HG02852 (cell line): ENCODE measurements around the gene CHRNA4.
"Not testable (repeated sequence)": the region's sequence is repeated elsewhere in the genome, so short reads cannot be mapped to it uniquely, and the experiment has no call there.

Experiments used
- ATAC-seq: cut with Tn5 transposase; IDR thresholded peaks from one replicate; pipeline ENCODE4 v1.9.1; 2021; ENCODE audit warnings: mild to moderate bottlenecking, moderate library complexity; ENCODE audit not compliant: unreplicated experiment

The CHRNA4 gene

DNA sequence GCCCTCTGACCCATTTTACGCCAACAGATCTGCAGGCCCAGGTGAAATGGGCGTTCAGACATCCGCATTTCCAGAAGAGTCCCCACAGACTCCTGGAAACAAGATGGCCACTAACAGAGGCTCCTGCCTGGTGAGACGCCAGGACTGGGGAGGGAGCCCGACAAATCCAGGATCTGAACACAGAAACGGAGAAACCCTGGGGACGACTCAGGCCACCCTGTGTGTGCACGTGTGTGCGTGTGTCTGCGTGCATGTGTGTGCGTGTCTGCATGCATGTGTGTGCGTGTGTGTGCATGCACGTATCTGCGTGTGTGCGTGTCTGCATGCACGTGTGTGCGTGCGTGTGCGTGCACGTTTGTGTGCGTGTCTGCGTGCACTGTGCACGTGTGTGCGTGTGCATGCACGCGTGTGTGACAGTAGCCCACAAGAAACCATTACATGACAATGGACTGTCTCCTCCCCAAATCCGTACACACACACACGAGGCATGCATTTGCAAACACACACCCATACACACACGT, 24.9 kb downstream of the CHRNA4 start:
- no peak for ATAC-seq

DNA sequence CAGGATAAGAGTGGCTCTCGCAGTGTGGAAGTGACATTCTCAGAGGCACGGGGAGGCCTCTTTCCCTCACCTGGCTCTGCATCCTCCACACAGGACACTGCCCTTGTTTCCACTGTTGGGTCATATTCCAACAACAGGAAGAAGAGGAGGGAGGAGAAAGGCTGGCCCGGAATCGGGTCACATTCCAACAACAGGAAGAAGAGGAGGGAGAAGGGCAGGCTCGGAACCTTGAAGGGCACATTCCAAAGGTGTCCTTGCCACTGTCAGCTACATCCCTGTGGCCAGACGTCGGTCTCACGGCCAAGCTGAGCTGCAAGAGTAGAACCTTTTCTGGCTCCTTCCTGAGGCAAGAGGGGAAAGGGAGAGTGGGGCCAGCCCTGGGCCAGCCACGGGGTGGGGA, 25.4 kb downstream of the CHRNA4 start:
- ATAC-seq = no peak

DNA sequence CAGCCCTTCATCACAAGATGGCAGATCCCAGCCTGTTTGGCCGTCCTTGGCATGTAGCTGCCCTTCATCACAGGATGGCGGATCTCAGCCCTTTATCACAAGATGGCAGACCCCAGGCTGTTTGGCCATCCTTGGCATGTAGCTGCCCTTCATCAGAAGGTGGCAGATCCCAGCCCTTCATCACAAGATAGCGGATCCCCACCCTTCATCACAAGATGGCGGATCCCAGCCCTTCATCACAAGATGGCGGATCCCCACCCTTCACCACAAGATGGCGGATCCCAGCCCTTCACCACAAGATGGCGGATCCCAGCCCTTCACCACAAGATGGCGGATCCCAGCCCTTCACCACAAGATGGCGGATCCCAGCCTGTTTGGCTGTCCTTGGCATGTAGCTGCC, 26.1 kb downstream of the CHRNA4 start:
- not testable (repeated sequence) for ATAC-seq

DNA sequence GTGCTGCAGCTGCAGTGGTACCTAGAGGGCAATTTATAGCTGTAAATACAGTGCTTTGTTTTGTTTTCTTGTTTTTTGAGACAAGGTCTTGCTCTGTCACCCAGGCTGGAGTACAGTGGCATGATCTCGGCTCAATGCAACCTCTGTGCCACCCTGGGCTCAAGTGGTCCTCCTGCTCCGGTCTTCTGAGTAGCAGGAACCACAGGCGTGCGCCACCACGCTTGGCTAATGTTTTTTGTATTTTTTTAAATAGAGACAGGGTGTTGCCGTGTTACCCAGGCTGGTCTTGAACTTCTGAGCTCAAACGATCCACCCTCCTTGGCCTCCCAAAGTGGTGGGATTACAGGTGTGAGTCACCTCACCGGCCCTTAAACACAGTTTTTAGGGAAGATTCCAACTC, 26.8 kb downstream of the CHRNA4 start:
- ATAC-seq = no peak

DNA sequence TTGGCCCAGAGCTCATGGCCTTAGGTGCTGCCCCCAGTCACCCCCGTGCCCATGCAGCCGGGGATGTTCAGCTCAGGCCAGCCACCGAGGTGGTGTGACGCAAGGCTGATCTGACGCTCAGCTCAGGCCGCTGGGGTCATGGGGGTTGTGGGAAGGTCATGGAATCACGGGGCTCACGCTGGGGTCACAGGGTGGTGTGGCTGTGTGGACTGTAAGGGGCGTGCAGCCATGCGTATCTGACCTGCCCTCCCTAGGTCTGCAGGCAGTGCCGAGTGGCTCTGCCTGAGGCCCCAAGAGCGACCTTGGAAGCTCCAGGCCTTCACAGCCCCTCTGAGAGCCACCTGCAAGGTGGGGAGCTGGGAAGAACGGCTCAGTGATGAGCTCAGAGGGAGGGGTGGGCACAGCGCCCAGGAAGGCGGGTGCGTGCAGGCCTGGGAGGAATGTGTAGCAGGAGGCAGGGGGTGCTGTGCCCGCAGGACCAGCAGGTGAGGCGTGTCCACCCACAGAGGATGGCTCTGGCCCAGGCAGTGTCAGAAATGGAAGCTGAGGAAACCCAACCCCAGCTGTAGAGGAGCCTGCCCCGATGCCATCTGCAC, 27.8 kb downstream of the CHRNA4 start:
- no peak for ATAC-seq

DNA sequence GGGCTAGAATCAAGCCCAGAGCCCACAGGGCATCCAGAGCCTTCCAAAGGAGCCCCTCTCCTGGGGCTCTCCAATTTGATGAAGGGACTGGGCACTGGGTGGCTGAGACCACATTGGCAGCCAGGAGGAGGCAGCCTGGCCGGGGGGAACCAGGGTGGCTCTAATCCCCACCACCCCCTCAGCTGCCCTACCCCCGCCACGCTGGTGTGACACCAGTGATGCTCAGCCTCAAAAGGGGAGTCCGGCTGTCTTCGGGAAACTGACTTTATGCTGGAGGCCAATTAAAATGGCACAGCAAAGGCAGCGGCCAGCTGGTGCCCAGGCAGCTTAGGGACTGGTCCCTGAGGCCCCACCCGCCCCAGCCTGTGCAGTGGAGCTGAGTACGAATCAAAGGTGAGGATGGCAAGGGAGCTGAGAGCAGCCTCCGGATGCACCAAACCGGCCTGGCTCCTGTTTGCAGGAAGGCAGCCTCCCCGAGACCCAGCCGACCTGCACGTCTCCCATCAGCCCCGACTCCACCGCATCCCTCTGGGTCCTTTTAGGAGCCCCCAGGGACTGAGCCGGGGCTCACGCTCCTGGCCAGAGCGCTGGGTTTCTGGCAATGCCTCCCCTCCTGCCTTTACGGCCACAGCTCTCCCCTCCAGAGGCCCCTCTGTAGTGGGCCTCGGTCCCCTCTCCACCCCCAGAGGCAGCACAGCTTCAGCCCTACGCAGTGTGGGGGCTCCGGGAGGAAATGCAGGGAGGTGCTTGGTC, 28.5 kb downstream of the CHRNA4 start:
- no peak for ATAC-seq

DNA sequence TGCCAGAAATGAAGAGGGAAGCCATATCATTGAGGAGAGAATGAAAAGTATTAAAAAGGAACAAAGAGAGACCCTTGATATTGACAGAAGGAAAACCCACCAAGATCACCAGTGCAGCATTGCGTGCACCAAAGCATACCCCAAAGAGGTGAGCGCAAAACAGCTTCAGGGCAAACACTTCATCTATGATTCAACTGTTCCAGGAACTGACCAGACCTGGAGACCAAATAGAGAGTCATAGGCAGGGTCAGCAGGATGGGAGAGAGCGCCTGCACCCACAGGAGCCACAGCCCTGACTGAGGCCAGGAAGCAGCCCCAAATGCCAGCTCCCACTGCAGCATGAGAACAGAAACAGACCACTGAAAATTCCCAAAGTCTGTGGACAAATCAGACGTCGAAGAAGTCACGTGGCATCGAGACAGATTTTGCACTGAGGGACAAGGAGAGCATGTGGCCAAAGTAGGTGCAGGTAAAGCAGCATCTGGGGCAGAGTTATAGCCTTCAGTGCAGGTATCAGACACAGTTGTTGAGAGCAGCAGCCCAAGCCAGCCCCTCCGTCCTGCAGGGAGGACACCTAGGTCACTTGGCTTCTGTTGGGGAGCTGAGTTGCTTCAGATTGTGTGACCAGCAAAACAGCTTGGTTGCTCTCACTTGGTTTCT, 29.3 kb downstream of the CHRNA4 start:
- no peak for ATAC-seq

DNA sequence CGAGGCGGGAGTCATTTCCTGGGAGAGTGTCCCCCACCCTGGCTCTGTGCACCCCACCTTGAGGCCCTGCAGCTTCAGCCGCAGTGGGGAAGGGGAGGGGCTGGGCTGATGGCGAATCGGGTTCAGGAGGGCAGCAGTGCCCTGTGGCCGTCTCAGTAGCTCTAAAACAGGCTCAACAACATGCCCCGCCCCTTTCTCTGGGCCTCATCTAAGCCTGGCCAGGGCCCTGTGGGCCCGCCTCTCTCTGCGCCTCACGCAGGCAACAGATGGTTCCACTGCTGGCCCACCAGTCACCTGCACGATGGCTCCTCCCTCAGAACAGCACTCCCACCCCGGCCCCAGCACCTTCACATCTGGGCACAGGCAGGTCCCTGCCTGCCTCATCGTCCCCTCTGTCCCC, 30.2 kb downstream of the CHRNA4 start:
- no peak for ATAC-seq

DNA sequence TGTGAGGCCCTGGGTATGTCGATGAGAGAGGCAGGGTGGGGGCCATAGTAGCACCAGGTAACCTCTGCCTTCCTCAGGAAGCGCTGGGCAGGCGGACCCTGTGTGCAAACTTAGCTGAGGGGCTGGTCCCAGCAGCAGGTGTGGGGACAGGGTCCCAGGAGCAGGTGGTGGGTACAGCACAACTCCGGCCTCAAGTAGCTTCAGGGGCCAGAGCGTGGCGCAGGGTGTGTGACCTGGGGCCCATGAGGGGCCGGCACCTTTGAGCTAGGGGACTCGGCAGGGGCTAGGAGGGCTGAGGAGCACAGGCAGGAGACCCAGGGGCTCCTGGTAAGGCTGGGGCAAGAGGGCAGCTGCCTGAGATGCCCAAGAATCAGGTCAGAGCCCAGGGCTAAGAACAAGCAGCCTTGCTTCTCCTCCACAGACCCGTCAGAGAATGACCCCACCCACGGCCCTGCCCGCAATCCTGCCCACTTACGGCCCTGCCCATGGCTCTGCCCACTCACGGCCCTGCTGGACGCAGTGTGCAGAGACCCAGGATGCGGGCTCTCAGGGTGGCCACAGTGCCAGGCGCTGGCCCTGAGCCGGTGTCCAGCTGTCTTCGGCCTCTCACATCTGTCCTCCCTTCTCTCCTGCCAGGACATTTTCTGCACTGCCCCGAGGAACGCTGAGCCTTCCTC, 30.9 kb downstream of the CHRNA4 start:
- ATAC-seq = no peak

DNA sequence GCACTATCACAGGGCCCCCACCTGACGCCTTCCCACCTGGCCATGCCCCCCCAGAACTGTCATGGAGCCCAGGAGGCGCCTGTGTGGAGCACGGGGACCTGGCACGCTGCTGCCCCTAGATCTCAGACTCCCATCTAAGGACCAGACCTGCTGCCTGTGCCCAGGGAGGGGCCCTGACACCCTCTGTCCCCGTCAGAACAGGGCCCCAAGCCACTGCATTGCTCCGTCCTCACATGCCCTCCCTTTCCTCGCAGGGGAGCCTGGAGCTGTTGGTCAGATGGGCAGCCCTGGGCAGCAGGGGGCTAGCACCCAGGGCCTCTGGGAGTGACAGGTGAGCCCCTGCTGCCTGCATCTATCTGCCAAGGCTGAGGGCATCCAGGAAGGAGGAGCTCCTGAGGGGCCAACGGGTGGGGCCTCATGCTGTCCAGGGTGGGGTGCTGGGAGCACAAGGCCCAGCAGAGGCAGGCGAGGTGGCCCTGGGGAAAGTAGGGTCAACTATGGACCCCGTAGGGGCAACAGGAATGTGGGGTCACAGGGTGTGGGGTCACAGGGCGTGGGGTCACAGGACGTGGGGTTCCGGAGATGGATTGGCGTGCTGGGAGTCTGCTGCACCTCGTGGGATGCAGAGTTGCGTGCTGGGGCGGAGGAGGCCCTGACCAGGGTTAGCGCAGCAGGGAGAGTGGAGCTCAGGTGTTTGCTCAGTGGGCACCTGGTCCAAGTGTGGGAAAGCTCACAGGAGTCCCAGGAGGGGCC, 31.6 kb downstream of the CHRNA4 start:
- ATAC-seq = no peak

DNA sequence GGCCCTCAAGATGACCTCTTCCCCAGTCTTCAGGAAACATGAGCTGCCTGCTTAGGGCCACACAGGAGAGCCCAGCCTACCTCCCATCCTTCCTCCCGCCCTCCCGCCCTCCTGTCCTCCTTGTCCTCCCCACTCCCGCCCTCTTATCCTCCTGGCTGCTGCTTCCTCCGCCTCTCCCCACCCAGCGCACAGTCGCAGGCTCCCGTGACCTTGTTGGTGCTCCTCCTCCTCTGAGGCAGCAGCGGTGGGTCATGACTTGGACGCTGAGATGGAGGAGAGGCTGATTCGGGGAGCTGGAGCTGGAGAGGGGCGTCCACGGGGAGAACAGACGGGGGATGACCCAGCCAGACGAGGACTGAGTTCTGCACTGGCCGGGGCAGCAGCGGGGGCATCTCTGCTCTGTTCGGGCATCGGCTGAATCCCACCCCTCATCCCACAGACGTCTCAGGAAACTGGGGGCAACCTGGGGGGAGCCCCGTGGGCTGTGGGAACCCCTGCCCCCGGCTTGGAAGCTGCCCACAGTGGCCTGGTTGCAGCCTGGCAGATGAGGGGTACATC, 32.4 kb downstream of the CHRNA4 start:
- no peak for ATAC-seq

DNA sequence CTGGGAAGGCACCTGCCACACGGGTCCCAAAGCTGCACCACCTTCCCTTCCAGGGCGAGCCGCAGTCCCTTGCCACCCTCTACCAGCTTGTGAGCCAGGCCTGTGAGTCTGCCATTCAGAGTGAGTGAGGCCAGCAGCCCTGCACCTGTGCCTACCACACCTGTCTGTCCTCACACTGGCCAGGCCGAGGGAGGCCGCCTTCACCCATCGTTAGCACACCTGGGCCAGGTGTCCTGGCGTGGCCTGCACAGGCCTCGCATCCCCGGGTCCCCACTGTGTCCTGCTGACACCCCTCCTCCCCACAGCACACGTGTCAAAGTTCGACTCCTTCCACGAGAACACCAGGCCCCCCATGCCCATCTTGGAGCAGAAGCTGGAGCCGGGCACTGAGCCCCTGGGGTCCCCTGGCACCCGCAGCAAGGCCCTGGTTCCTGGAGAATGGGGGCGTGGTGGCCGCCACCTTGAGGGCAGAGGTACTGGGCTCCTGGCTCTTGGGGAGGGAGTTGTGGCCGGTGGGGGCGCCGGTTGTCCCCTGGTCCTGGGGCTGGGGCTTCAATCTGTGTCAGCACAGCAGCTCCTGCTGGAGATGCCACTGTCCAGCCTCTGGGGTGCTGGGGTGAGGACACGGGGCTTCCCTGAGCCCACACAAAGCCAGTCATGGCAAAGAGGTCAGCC, 33.0 kb downstream of the CHRNA4 start:
- no peak for ATAC-seq

DNA sequence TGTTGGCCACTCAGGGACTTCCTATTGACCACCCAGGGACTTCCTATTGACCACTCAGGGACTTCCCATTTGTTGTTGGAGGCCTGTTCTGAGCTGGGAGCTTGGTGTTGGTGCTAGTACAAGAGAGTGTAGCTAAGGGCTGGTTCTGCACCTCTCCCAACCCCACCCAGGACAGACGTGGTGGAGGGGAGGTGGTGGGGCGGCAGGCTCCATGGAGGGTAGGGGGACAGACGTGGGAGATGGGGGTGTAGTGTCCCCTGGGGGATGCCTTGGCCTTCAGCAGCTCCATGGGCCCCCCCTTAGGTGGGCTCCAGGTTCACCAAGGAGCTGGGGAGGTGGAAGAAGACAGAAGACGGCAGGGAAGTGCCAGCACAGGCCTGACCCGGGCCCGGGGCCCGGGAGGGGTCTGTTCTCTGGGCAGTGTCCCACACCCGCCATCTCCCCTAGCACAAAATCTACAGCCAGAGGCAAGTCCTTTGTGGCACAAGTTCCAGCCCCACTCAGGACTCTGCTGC, 33.9 kb downstream of the CHRNA4 start:
- ATAC-seq = no peak

DNA sequence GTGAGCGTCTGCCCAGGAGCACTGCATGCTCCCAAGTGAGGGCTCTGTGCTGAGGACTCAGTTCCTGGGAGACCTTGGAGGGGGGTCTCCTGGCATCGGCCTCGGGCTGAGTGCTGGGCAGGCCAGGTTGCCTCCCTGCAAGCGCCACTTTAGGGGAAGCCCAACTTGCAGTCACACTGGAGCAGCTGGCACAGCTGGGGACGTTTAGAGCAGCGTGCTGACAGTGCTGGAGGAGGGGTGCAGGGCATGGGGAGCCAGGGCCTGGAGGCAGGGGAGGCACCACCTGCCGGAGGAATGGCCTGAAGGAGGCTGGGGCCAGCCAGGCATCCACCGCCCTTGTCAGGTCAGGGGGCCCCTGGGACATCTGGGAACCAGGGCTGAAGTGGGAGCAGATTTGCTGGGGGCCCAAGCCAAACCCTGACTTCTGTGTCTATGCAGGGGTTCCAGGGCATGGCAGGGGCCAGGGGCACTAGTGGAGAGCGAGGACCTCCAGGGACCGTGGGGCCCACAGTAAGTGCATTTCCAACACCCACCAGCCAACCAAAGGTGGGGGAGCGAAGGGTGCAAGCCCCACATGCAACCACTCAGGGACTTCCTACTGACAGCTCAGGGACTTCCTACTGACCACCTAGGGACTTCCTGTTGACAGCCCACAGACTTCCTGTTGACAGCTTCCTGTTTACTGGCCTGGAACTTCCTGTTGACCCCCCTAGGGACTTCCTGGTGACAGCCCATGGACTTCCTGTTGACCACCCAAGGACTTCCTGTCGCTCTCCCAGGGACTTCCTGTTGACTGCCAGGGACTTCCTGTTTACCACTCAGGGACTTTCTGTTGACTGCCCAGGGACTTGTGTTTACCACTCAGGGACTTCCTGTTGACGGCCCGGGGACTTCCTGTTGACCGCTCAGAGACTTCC, 34.6 kb downstream of the CHRNA4 start:
- no peak for ATAC-seq

DNA sequence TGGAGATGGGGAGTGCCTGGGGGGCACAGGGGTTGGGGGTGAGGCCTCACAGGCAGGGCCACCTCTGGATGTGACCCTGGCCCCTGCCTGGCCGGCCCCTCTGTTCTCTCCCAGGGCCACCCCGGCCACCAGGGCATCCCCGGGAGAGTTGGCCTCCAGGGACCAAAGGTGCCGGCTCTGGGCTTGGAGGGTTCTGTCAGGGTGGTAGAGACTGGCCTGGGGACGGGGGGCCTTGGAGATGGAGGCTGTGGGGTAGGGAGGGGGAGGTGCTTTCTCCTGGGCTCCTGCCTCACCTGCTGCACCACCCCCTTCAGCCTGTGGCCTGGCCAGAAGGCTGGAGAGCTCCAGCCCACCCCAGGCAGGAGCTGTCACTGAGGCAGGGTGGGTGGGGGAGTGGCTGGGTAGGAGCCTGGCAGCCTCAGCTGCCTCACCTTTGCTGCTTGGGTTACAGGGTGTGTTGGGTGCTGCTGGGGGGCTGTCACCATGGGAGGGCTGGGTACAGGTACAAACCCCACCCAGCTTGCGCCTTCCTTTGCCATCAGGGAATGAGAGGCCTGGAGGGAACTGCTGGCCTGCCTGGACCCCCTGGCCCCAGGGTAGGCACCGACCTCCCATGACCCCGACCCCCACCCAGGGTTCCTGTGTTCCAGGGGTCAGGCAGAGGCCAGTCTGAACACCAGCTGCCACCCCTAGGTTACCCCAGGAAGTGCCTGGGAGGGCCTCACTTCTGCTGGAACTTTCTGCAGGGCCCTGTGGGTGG, 35.4 kb downstream of the CHRNA4 start:
- ATAC-seq = no peak

DNA sequence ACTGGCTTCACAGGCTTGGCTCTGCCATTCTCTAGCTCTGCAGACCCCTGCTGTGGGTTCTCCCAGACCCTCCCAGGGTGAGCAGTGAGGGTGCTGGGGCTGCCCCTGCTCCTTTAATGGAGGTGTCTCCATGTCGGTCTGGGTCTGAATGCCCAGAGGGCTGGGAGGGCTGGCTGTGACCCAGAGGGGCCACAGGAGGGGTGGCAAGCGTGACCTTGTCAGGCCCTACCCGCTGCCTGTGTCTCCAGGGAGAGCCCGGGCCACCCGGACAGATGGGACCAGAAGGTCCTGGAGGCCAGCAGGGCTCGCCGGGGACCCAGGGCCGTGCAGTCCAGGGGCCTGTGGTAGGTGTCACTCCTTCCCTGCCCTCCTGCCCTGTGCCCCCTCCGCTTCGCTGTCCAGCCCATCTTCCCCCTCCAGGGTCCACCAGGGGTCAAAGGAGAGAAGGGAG, 36.1 kb downstream of the CHRNA4 start:
- ATAC-seq = no peak

DNA sequence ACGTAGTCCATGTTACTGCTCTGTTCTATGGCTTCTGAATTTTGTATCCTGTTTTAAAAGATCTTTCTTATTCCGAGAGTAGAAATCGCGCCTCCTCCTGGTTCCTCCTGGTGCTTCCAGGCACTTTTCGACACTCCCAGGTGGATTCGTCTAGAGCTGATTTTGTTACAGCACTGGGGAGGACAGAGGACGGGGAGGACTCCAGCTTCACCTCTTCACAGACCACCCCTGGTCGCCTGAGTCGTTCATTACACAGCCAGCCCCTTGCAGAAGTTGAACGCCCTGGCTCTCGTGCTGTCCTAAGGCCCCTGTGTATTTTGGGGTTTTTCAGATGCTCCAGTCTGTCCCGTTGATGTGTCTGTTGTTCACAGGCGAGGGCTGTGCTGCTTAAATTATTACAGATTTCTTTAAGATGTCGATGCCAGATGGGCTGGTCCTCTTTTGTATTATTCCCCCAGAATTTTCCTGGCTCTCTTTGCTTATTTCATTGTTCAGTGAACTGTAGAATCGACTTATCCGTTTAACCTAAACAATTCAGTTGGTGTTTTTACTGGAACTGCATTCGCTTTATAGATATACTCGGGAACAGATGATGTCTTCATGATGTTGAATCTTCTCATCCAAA, 37.7 kb downstream of the CHRNA4 start:
- no peak for ATAC-seq

DNA sequence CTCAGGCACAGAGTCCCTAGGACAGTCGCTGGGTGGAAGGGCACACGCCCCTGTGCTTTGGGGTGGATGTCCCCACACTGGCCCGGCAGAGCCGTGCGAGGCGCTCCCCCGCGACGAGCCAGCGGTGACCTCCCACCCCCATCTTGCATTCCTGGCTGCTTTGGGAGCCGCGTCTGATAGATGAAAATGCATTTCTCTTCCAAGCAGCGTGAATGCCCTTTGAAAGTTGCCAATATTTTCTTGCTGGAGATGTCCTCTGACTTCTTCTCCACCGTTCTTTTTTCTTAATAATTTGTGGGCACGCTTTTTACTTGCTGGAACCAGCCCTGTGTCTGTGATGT, 38.2 kb downstream of the CHRNA4 start:
- no peak for ATAC-seq
